Measurements from ENCODE around the gene NEK10. TPM values are rescaled to one million over a fixed set of nuclear protein-coding genes. Genes with fewer than 3 reads are reported as not detected.

NEK10 gene
- total RNA-seq, 4 donors from 2014 or later, result 0.29 to 12.4 (median 0.61) TPM

- no peaks in the 10 kb centered on the region for H3K27me3 ChIP-seq
- H3K4me1 ChIP-seq, result peaks cover 0 to 35% (median 3%) of the 10 kb centered on the region in 3 donors
- 31 to 36% methylated on average over 5 of the region's 5 CpGs for WGBS, 2 donors
- no peak for TF ChIP-seq POLR2A (IDR thresholded peaks at IDR 0.05)
- TF ChIP-seq, protein P1, sequence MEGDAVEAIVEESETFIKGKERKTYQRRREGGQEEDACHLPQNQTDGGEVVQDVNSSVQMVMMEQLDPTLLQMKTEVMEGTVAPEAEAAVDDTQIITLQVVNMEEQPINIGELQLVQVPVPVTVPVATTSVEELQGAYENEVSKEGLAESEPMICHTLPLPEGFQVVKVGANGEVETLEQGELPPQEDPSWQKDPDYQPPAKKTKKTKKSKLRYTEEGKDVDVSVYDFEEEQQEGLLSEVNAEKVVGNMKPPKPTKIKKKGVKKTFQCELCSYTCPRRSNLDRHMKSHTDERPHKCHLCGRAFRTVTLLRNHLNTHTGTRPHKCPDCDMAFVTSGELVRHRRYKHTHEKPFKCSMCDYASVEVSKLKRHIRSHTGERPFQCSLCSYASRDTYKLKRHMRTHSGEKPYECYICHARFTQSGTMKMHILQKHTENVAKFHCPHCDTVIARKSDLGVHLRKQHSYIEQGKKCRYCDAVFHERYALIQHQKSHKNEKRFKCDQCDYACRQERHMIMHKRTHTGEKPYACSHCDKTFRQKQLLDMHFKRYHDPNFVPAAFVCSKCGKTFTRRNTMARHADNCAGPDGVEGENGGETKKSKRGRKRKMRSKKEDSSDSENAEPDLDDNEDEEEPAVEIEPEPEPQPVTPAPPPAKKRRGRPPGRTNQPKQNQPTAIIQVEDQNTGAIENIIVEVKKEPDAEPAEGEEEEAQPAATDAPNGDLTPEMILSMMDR (IDR thresholded peaks at IDR 0.05), result no peak
- DNase-seq, result no peak
- H3K4me3 ChIP-seq, result no peak overlapping the region
- H3K36me3 ChIP-seq, result no peaks in the 10 kb centered on the region
- H3K27ac ChIP-seq, result no peak overlapping the region
- no peaks in the 10 kb centered on the region for H3K9me3 ChIP-seq
- intact Hi-C loops (cut with DNase I), result no loop called here
Observed at GRCh38 chr3:27079427-27080257, 289.5 kb downstream of the NEK10 start.

GRCh38 chr3:27078246-27078913, 290.8 kb downstream of the NEK10 start:
- no peak overlapping the region for H3K4me3 ChIP-seq
- H3K36me3 ChIP-seq, result no peaks in the 10 kb centered on the region
- intact Hi-C loops (cut with DNase I), result no loop called here
- H3K9me3 ChIP-seq, result no peaks in the 10 kb centered on the region
- DNase-seq, result no peak
- 24 to 39% methylated on average over 5 of the region's 5 CpGs for WGBS, 2 donors
- TF ChIP-seq, protein P1 (IDR thresholded peaks at IDR 0.05), result no peak
- TF ChIP-seq POLR2A (IDR thresholded peaks at IDR 0.05), result no peak
- H3K27me3 ChIP-seq, result no peaks in the 10 kb centered on the region
- H3K27ac ChIP-seq, result no peak overlapping the region
- H3K4me1 ChIP-seq, result peaks cover 0 to 35% (median 3%) of the 10 kb centered on the region in 3 donors

DNA sequence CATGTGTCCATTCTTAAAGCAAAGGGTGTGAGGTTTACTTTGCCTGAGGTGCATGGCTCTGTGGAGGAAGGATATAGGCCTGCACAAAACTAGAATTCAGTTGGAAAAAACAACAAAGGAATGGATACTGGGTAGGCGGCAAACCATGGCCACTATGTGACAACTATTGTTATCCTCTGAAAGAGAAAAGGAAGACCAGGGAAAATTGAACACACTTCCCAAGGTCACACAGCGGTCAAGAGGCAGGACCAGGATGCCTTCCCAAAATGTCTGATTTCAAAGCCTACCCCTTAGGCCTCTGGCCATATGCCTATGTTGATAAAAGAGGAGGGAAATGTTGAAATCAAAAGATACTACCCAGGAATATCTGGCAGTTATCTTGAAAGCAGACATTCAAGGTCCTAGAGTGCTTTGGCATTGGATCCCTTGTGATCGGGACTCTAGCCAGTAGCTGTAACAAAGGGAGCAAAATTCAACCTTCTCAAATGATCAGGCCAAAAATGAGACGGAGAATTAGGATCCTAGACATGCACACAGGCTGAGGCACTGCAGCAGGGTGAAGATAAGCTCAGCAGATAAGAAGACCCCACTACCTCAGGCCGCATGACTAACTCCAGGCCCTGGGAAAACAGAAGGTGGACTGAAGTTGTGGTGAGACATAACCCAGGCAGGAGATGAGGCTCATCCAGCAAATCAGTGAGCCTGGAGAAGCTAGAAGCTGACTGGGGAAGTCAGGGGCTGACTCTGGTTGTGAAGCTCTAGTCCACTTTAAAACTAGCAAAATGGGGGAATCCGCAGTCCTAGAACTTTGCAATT, 292.2 kb downstream of the NEK10 start:
- intact Hi-C loops (cut with DNase I), result no loop called here
- H3K27ac ChIP-seq, result no peak overlapping the region
- no peaks in the 10 kb centered on the region for H3K27me3 ChIP-seq
- no peak for DNase-seq
- H3K4me1 ChIP-seq, result peaks cover 0 to 35% (median 3%) of the 10 kb centered on the region in 3 donors
- WGBS, 2 donors, result 56 to 83% methylated on average over 6 of the region's 6 CpGs
- H3K9me3 ChIP-seq, result no peaks in the 10 kb centered on the region
- TF ChIP-seq, protein P1 (IDR thresholded peaks at IDR 0.05), result no peak
- no peak for TF ChIP-seq POLR2A (IDR thresholded peaks at IDR 0.05)
- no peak overlapping the region for H3K4me3 ChIP-seq
- no peaks in the 10 kb centered on the region for H3K36me3 ChIP-seq

GRCh38 chr3:27074914-27075313, 294.3 kb downstream of the NEK10 start:
- H3K36me3 ChIP-seq, result no peaks in the 10 kb centered on the region
- intact Hi-C loops (cut with DNase I), result no loop called here
- no peak overlapping the region for H3K4me3 ChIP-seq
- no peak overlapping the region for H3K27ac ChIP-seq
- no peak for DNase-seq
- H3K27me3 ChIP-seq, result no peaks in the 10 kb centered on the region
- TF ChIP-seq, protein P1 (IDR thresholded peaks at IDR 0.05), result no peak
- TF ChIP-seq POLR2A (IDR thresholded peaks at IDR 0.05), result no peak
- H3K4me1 ChIP-seq, result peaks cover 0 to 16% (median 3%) of the 10 kb centered on the region in 3 donors
- no peaks in the 10 kb centered on the region for H3K9me3 ChIP-seq
- 60 to 67% methylated on average over 3 of the region's 3 CpGs for WGBS, 2 donors
